ENCODE results near the gene LRP1-AS. TPM values are rescaled to one million over a fixed set of nuclear protein-coding genes. Genes with fewer than 3 reads are reported as not detected.
A peak's percentile ranks its signal among the peaks of the same experiment; 100 is the strongest.

LRP1-AS gene
- total RNA-seq, 1 experiment from 2014 or later, result not detected

- H3K36me3 Mint-ChIP-seq (ENCODE audit: insufficient read depth, unreplicated experiment), result peaks cover 41% of the 10 kb centered on the region
- H3K27ac Mint-ChIP-seq (ENCODE audit: low read depth, unreplicated experiment), result no peak overlapping the region
- intact Hi-C loops (cut with micrococcal nuclease), result no loop called here
- POLR2A ChIA-PET, result interaction anchor here (2.6 to 5.4 kb wide), 5 partner anchors 25 to 98 kb away, joined by 19 to 111 read pairs (median 39); partner anchors contain the start of genes LRP1, NAB2, NEMP1 and STAT6
- no peaks in the 10 kb centered on the region for H3K9me3 Mint-ChIP-seq (ENCODE audit: unreplicated experiment)
- peaks cover 32% of the 10 kb centered on the region for H3K4me1 Mint-ChIP-seq (ENCODE audit: insufficient read depth, unreplicated experiment)
- H3K4me3 Mint-ChIP-seq (ENCODE audit: unreplicated experiment), result no peak overlapping the region
- no peak for DNase-seq (ENCODE audit: unreplicated experiment)
- CTCF ChIA-PET, result interaction anchor here (0.6 to 15.4 kb wide), 7 partner anchors 11 to 130 kb away, joined by 4 to 530 read pairs (median 12); partner anchors contain the start of genes LRP1 and LRP1-AS
- no TSS peak for BruUV-seq (replicated peaks)
- no peak for TF ChIP-seq CTCF (IDR thresholded peaks at IDR 0.05; ENCODE audit: unreplicated experiment)
- no peaks in the 10 kb centered on the region for H3K27me3 Mint-ChIP-seq (ENCODE audit: insufficient read depth, unreplicated experiment)
Measured at GRCh38 chr12:57177354-57177753, 29.9 kb upstream of the LRP1-AS start.

GRCh38 chr12:57176846-57177245, 29.4 kb upstream of the LRP1-AS start:
- POLR2A ChIA-PET, result interaction anchor here (2.5 to 5.4 kb wide), 7 partner anchors 10 to 97 kb away, joined by 19 to 111 read pairs (median 32); partner anchors contain the start of genes LRP1, NAB2, NEMP1 and STAT6
- intact Hi-C loops (cut with micrococcal nuclease), result no loop called here

GRCh38 chr12:57176139-57176477, 28.7 kb upstream of the LRP1-AS start:
- no peaks in the 10 kb centered on the region for H3K27me3 Mint-ChIP-seq (ENCODE audit: insufficient read depth, unreplicated experiment)
- peak overlapping the region; percentile 68 for H3K27ac Mint-ChIP-seq (ENCODE audit: low read depth, unreplicated experiment)
- no peaks in the 10 kb centered on the region for H3K9me3 Mint-ChIP-seq (ENCODE audit: unreplicated experiment)
- H3K4me1 Mint-ChIP-seq (ENCODE audit: insufficient read depth, unreplicated experiment), result peaks cover 39% of the 10 kb centered on the region
- no TSS peak for BruUV-seq (replicated peaks)
- ChIA-PET CTCF (interaction anchor here (0.8 to 15.4 kb wide), 20 partner anchors 9 to 280 kb away, joined by 3 to 530 read pairs (median 4); partner anchors contain the start of genes INHBE, LRP1, LRP1-AS and NEMP1), POLR2A (interaction anchor here (0.7 to 5.4 kb wide), 20 partner anchors 10 to 155 kb away, joined by 3 to 111 read pairs (median 7); partner anchors contain the start of genes LRP1, NAB2, NEMP1 and SHMT2)
- intact Hi-C loops (cut with micrococcal nuclease), result no loop called here
- peak overlapping the region; percentile 32 for H3K4me3 Mint-ChIP-seq (ENCODE audit: unreplicated experiment)
- TF ChIP-seq CTCF (IDR thresholded peaks at IDR 0.05; ENCODE audit: unreplicated experiment), result no peak
- peaks cover 43% of the 10 kb centered on the region for H3K36me3 Mint-ChIP-seq (ENCODE audit: insufficient read depth, unreplicated experiment)
- no peak for DNase-seq (ENCODE audit: unreplicated experiment)

More at GRCh38 chr12:57176846-57177245, 29.4 kb upstream of the LRP1-AS start:
- no peak for TF ChIP-seq CTCF (IDR thresholded peaks at IDR 0.05; ENCODE audit: unreplicated experiment)
- H3K27ac Mint-ChIP-seq (ENCODE audit: low read depth, unreplicated experiment), result no peak overlapping the region
- H3K9me3 Mint-ChIP-seq (ENCODE audit: unreplicated experiment), result no peaks in the 10 kb centered on the region
- no peaks in the 10 kb centered on the region for H3K27me3 Mint-ChIP-seq (ENCODE audit: insufficient read depth, unreplicated experiment)
- peaks cover 32% of the 10 kb centered on the region for H3K4me1 Mint-ChIP-seq (ENCODE audit: insufficient read depth, unreplicated experiment)
- H3K36me3 Mint-ChIP-seq (ENCODE audit: insufficient read depth, unreplicated experiment), result peaks cover 43% of the 10 kb centered on the region
- BruUV-seq (replicated peaks), result no TSS peak
- no peak overlapping the region for H3K4me3 Mint-ChIP-seq (ENCODE audit: unreplicated experiment)
- CTCF ChIA-PET, result interaction anchor here (0.6 to 15.4 kb wide), 15 partner anchors 10 to 279 kb away, joined by 3 to 530 read pairs (median 6); partner anchors contain the start of genes INHBE, LRP1, LRP1-AS and SHMT2
- DNase-seq (ENCODE audit: unreplicated experiment), result peak; percentile 83

- TF ChIP-seq CTCF (IDR thresholded peaks at IDR 0.05; ENCODE audit: unreplicated experiment), result peak; percentile 91
- H3K27me3 Mint-ChIP-seq (ENCODE audit: insufficient read depth, unreplicated experiment), result no peaks in the 10 kb centered on the region
- no peaks in the 10 kb centered on the region for H3K9me3 Mint-ChIP-seq (ENCODE audit: unreplicated experiment)
- ChIA-PET POLR2A (interaction anchor here (0.6 to 5.4 kb wide), 23 partner anchors 9 to 155 kb away, joined by 3 to 111 read pairs (median 6); partner anchors contain the start of genes LRP1, NAB2, NEMP1 and SHMT2), CTCF (interaction anchor here (0.6 to 15.4 kb wide), 34 partner anchors 9 to 1482 kb away, joined by 3 to 530 read pairs (median 4); partner anchors contain the start of genes INHBE, LRP1, LRP1-AS and NEMP1)
- H3K4me3 Mint-ChIP-seq (ENCODE audit: unreplicated experiment), result peak overlapping the region; percentile 32
- H3K4me1 Mint-ChIP-seq (ENCODE audit: insufficient read depth, unreplicated experiment), result peaks cover 41% of the 10 kb centered on the region
- no TSS peak for BruUV-seq (replicated peaks)
- peak overlapping the region; percentile 68 for H3K27ac Mint-ChIP-seq (ENCODE audit: low read depth, unreplicated experiment)
- intact Hi-C loops (cut with micrococcal nuclease), result loop anchor here (1.0 kb wide), 2 partner anchors 8 to 51 kb away; no protein-coding TSS in a partner anchor
- peak; percentile 94 for DNase-seq (ENCODE audit: unreplicated experiment)
- peaks cover 43% of the 10 kb centered on the region for H3K36me3 Mint-ChIP-seq (ENCODE audit: insufficient read depth, unreplicated experiment)
Measured at GRCh38 chr12:57175428-57176138, 28.2 kb upstream of the LRP1-AS start.

All from MCF 10A (cell line).